SK-N-MC (cell line): ENCODE measurements around the gene WNT3.

Source experiments
- EZH2 ChIP-seq: fragments of 200-600 bp; sonication (generic); IDR thresholded peaks from one replicate; pipeline ENCODE4 v1.6.1; 2017; ENCODE audit warnings: antibody characterized with exemption
- POLR2AphosphoS5 ChIP-seq: IDR thresholded peaks from 2 replicates; pipeline ENCODE4 v1.6.1; 2012; ENCODE audit warnings: mild to moderate bottlenecking, low read depth, low read length, borderline replicate concordance

DNA sequence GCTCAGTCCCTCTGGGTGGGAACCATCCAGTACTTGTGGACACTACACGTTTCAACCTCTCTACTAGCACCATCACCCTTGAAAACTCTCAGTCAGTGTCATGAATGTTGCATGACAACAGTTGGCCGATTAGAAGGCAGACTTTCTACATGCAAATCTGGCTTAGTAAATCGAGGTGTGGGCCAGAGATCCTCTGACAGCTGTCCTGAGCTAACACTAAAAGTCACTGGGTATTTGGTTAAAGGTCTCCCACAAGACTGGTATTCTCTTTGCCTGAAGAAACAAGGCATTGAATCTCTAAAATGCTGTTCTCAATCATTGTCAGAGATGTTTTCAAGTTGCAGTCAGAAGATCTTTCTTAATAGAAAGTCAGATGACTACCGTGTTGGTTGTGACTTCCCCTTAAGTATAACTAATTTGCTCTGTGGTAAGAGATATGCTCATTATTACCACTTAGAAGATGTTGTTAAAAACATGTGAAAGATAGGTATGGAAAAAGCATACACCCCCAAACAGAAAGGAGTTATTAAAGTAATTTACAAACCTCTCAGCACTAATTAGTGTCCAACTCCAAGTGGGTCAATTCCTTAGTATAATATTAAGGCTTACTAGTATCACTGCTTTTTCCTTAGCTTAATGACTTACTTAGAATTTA, 62.3 kb downstream of the WNT3 start:
- no peak for TF ChIP-seq EZH2
- TF ChIP-seq POLR2AphosphoS5, result no peak
